Osteocyte (in vitro differentiated cells): ENCODE data around the gene MTMR2. TPM values are rescaled to one million over a fixed set of nuclear protein-coding genes. Genes with fewer than 3 reads are reported as not detected.
A peak's percentile ranks its signal among the peaks of the same experiment; 100 is the strongest.

Experiments used
- DNase-seq: peaks from one replicate; pipeline ENCODE4 v3.0.0; 2021; ENCODE audit warnings: mixed read lengths; ENCODE audit not compliant: unreplicated experiment; ENCODE audit errors: extremely low spot score
- H3K27ac Mint-ChIP-seq: one replicate; pipeline ENCODE4 v1.8.0; 2021; ENCODE audit warnings: mild to moderate bottlenecking, mixed read lengths; ENCODE audit not compliant: unreplicated experiment
- H3K27me3 Mint-ChIP-seq: one replicate; pipeline ENCODE4 v1.8.0; 2021; ENCODE audit warnings: mixed read lengths; ENCODE audit not compliant: unreplicated experiment
- H3K36me3 Mint-ChIP-seq: one replicate; pipeline ENCODE4 v1.8.0; 2021; ENCODE audit warnings: mixed read lengths; ENCODE audit not compliant: unreplicated experiment
- H3K4me1 Mint-ChIP-seq: one replicate; pipeline ENCODE4 v1.8.0; 2021; ENCODE audit warnings: mixed read lengths; ENCODE audit not compliant: unreplicated experiment
- H3K4me3 Mint-ChIP-seq: one replicate; pipeline ENCODE4 v1.8.0; 2021; ENCODE audit warnings: mild to moderate bottlenecking, moderate library complexity, mixed read lengths; ENCODE audit not compliant: unreplicated experiment
- H3K9me3 Mint-ChIP-seq: one replicate; pipeline ENCODE4 v1.8.0; 2021; ENCODE audit warnings: mixed read lengths; ENCODE audit not compliant: unreplicated experiment
- total RNA-seq: library from RNA; stranded (reverse); gene quantifications from 2 replicates; pipeline ENCODE4 v1.2.1, GENCODE V29; 2021
- TF ChIP-seq, protein P1 (sequence below): fragments of 200-600 bp; sonication (generic); IDR thresholded peaks from 2 replicates; pipeline ENCODE4 v1.5.0; 2021; ENCODE audit warnings: antibody characterized with exemption, mild to moderate bottlenecking, moderate library complexity

Gene MTMR2
- total RNA-seq, 1 donor from 2014 or later: 41.1 TPM

DNA sequence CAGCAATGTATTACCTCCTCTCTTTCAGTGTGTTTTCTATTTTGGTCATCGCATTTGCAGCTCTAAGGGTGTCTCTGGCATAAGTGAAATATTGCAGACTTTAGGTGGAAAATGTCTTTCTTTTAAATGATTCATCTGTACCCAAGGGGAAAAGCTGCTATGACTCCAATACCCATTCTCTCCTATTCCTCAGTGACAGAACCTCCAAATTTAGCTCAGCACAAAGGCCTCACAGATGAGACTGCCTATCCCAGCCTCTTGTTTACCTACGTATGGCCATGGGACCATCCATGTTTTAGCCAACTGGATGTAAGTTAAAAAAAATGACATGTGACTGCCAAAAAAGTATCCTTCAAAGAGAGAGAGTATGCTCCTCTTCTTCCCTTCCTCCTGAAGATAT, 7.9 kb downstream of the MTMR2 start:
- TF ChIP-seq, protein P1, sequence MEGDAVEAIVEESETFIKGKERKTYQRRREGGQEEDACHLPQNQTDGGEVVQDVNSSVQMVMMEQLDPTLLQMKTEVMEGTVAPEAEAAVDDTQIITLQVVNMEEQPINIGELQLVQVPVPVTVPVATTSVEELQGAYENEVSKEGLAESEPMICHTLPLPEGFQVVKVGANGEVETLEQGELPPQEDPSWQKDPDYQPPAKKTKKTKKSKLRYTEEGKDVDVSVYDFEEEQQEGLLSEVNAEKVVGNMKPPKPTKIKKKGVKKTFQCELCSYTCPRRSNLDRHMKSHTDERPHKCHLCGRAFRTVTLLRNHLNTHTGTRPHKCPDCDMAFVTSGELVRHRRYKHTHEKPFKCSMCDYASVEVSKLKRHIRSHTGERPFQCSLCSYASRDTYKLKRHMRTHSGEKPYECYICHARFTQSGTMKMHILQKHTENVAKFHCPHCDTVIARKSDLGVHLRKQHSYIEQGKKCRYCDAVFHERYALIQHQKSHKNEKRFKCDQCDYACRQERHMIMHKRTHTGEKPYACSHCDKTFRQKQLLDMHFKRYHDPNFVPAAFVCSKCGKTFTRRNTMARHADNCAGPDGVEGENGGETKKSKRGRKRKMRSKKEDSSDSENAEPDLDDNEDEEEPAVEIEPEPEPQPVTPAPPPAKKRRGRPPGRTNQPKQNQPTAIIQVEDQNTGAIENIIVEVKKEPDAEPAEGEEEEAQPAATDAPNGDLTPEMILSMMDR: no peak
- Mint-ChIP-seq H3K4me1 (peaks cover 34% of the 10 kb centered on the region), H3K27ac (no peak overlapping the region), H3K27me3 (no peaks in the 10 kb centered on the region), H3K36me3 (peaks cover 9% of the 10 kb centered on the region), H3K9me3 (no peaks in the 10 kb centered on the region), H3K4me3 (no peak overlapping the region)
- DNase-seq: no peak

DNA sequence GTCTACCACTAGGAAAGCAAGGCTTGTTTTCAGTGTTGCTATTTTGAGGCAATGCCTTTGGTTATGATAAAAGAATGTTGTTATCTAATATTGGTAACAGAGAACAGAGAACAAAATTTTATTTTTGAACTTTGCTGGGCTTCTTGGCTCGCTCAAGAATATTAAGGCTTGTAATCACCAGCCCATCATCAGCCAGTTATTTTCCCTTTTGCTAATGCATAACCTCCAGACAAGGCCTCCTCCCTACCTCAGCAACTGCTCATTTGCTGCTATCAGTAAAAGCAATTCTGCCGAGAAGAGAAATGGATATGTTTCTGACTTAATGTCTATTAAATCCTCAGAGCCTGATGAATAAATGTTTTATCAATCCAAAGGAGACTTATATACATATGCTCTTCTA, 8.9 kb downstream of the MTMR2 start:
- Mint-ChIP-seq H3K36me3 (peaks cover 9% of the 10 kb centered on the region), H3K9me3 (no peaks in the 10 kb centered on the region), H3K27me3 (no peaks in the 10 kb centered on the region), H3K4me1 (peaks cover 31% of the 10 kb centered on the region), H3K4me3 (no peak overlapping the region), H3K27ac (no peak overlapping the region)
- no peak for DNase-seq
- TF ChIP-seq, protein P1: no peak

DNA sequence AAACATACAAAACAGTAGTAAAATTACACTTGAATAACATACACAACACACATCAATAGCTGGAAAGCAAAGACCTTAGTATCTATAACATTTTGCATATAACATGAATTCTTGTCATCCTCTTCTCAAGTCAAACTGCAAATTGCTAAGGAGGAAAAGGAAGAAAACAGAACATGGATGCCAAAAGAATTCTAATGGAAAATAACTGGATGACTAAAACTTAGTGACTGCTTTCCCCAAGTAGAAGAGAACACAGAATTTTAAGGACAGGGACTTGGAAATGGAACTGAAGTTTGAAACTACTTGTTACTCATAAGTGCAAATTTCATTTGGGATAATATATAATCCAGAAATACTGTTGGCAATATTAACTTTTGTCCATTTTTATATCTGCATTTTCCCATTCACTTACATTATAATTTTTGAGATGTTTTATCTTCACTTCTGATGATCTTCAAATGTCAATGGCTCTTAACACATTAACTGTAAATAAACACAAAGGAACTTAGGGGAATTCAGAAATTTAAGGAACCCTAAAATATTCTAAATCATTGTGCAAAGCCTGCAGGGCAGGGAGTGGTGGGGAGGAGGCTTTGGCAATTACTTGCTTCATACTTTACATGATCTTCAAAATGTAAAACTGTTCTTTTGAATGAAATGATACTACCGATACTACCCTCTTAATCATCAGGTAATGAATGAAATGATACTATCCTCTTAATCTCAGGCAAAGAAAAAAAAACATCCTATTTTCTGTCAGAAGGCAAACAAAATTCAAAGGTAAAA, 9.9 kb downstream of the MTMR2 start:
- peaks cover 9% of the 10 kb centered on the region for H3K36me3 Mint-ChIP-seq
- no peaks in the 10 kb centered on the region for H3K9me3 Mint-ChIP-seq
- peak overlapping the region; percentile 1 for H3K27ac Mint-ChIP-seq
- TF ChIP-seq, protein P1: no peak
- H3K4me3 Mint-ChIP-seq: no peak overlapping the region
- DNase-seq: no peak
- H3K4me1 Mint-ChIP-seq: peaks cover 37% of the 10 kb centered on the region
- no peaks in the 10 kb centered on the region for H3K27me3 Mint-ChIP-seq

DNA sequence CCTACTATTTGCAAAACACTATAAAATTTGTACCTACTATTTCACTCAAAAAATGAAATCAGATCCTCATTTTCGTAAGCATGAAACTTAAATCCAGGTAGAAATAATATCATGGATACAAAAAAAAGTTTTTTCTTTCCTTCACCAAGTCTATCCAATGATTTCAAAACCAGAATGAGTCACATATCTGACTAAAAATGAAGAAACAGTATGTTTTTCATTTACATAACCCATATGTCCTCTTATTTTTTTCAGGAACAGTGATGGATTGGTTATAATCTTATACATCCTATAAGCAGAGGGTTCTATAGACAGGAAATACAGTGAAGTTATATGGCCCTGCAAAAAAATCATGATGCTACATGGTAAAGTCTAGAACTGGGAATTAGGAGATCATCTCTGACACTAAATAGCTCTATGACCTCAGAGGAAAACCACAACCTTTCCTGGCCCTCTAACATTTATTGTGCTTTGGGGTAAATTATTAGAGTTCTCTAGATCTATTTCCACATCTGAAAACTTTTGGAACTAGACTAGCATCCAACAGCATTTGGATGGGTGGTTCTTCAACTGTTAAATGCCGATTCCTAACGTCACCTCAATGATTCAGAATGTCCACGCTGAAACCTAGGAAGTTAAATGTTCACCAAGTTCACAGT, 10.9 kb downstream of the MTMR2 start:
- H3K4me1 Mint-ChIP-seq: peaks cover 41% of the 10 kb centered on the region
- H3K36me3 Mint-ChIP-seq: peaks cover 9% of the 10 kb centered on the region
- H3K4me3 Mint-ChIP-seq: no peak overlapping the region
- H3K27ac Mint-ChIP-seq: peak overlapping the region; percentile 3
- H3K9me3 Mint-ChIP-seq: no peaks in the 10 kb centered on the region
- TF ChIP-seq, protein P1: no peak
- H3K27me3 Mint-ChIP-seq: no peaks in the 10 kb centered on the region
- DNase-seq: no peak

DNA sequence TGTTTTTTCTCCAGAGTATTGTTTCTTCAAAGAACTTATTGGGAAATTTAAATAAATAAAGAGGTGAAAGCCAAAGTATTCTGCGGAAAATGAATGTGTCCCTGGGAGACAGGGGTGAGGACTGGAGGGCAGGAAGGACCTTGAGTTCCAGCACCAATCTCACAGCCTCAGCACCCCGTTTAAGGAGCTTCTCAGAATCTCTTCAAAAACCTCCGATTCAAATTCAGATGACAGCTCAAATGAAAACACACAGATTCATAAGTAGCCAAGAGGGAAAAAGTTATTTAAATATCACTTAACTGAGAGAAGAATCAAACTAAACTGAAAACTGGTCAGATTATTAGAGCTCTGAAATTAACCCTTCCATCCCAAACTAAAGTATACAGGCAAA, 12.5 kb downstream of the MTMR2 start:
- Mint-ChIP-seq H3K27ac (no peak overlapping the region), H3K27me3 (no peaks in the 10 kb centered on the region), H3K36me3 (peaks cover 12% of the 10 kb centered on the region), H3K9me3 (peaks cover 6% of the 10 kb centered on the region), H3K4me1 (peaks cover 40% of the 10 kb centered on the region), H3K4me3 (no peak overlapping the region)
- DNase-seq: no peak
- TF ChIP-seq, protein P1: no peak
